GM18526 (cell line): ENCODE results near the gene PHKA2.

ENCODE experiments used
- POLR2A ChIP-seq: IDR thresholded peaks from 3 replicates; pipeline ENCODE4 v1.6.1; 2011; ENCODE audit not compliant: insufficient read length; ENCODE audit errors: extremely low read depth

The PHKA2 gene

DNA sequence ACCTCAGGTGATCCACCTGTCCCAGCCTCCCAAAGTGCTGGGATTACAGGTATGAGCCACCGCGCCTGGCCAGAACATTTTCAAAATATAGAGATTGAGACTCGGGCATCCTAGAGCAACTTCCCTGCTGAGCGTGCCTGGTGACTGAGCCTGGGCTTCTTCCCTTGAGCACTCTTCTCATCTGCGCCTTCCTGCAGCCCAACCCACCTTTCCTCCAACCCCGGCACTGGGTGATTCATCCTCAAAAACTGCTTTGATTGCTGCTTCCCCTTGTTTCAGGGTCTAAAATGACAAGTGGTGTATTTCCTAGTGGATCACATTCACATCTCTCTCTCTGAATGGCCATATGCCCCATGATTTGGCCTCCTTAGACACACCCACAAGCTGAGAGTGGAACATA is 37.8 kb downstream of the PHKA2 start:
- no peak for TF ChIP-seq POLR2A

GRCh38 chrX:18945483-18945882 is 38.4 kb downstream of the PHKA2 start:
- no peak for TF ChIP-seq POLR2A

GRCh38 chrX:18944482-18944881 is 39.4 kb downstream of the PHKA2 start:
- TF ChIP-seq POLR2A, result no peak

- TF ChIP-seq POLR2A, result no peak
Measured at GRCh38 chrX:18941896-18942295, 42.0 kb downstream of the PHKA2 start.

- no peak for TF ChIP-seq POLR2A
Measured at GRCh38 chrX:18938710-18939109, 45.2 kb downstream of the PHKA2 start.

- TF ChIP-seq POLR2A, result no peak
Measured at GRCh38 chrX:18937173-18937572, 46.7 kb downstream of the PHKA2 start.

DNA sequence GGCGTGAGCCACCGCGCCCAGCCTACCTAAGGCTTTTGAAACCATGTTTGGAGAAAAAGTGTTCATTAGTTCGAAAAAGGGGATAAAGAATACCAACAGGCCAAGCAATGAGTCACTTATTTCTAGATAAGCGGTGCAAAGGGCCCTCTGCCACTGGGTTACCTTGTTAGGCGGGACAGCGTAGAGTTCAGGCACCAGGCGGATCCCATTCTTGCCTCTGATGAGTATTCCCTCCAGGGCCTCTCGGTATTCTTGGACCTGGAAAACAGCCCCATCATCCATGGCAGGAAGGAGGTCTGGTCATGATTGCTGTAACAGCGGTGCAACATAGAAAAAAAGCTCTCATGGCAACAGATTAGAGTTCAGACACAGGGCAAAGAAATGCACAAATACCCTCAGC is 48.0 kb downstream of the PHKA2 start:
- no peak for TF ChIP-seq POLR2A

- TF ChIP-seq POLR2A, result no peak
Measured at GRCh38 chrX:18934708-18935107, 49.2 kb downstream of the PHKA2 start.

- TF ChIP-seq POLR2A, result no peak
Measured at GRCh38 chrX:18933617-18934016, 50.3 kb downstream of the PHKA2 start.

GRCh38 chrX:18931972-18932371 is 51.9 kb downstream of the PHKA2 start:
- TF ChIP-seq POLR2A, result no peak

DNA sequence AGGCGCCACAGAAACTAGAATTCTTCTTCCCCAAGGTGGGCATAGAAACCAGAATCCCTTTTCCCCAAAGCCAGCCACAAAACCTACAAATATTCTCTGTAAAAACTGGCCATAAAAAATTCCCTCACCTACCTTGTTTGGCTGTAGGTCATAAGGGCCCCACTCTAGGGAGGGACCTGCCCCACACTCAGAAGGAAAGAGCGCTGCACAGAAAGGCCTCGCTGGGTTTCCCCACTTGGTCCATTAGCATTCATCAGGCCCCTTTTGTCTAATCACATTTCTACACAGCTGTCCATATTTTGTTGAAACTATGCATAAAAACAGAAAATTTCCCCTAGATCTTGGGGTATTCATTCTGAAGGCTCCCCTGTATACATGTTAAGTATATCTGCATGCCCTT is 54.1 kb downstream of the PHKA2 start:
- no peak for TF ChIP-seq POLR2A

DNA sequence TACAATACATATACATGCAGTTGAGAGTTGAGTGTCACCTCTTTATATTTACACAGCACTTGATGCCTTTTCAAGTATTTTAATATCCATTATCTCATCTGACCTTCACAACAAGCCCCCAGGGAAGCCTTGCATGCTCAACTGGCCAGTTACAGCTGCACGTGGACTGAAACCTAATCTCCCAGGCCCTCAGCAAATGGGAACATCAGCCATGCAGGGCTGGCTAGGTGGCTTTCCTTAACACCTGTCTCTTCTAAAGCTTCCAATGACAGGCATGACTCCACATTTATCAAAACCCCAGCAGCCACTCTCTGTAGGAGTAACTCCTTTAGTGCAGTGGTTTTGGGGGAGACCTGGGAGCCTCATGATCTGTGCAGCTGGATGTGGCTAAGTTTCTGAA is 56.4 kb downstream of the PHKA2 start:
- TF ChIP-seq POLR2A, result no peak

GRCh38 chrX:18924507-18925088 is 59.3 kb downstream of the PHKA2 start:
- no peak for TF ChIP-seq POLR2A

DNA sequence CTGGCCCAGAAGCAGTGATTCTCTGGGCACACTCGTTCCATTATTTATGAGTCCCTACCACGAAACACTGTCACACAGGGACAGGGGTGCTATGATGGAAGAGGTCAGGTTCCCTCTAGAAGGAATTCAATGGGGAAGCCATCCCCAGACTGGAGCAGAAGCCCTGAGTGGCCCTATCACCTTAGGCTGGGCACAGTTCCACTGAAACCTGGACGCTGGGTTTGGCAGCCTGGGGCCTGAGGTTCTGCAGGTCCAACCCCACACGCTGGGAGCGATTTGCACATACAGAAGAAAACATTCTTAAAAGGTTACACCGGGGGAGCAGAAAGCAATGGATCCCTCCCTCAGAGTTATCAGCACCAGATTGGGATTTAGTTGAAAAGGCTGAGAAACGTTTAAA is 63.3 kb downstream of the PHKA2 start:
- no peak for TF ChIP-seq POLR2A

DNA sequence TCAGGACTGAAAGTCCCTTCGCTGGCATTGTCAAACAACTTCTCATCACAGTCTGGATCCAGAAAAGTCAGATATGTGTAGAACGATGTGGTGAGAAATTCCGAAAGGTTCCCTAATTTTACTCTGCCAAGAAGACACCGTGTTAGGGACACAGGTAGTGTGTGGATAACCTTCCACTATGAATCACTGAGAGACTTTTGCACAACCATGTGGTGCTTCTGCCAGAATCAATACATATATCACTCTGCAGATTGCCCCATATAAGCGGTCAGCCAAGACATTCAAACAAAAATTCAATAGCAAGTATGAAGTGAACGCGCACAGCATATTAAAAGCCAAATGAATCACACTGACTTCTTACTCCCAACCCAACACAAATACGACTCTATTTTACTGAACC is 63.8 kb downstream of the PHKA2 start:
- no peak for TF ChIP-seq POLR2A

GRCh38 chrX:18917831-18918230 is 66.1 kb downstream of the PHKA2 start:
- TF ChIP-seq POLR2A, result no peak

GRCh38 chrX:18906286-18906685 is 77.6 kb downstream of the PHKA2 start:
- no peak for TF ChIP-seq POLR2A
